K562 (cell line): ENCODE data around the gene CAMK2B. TPM values are rescaled to one million over a fixed set of nuclear protein-coding genes. Genes with fewer than 3 reads are reported as not detected.

Experiments used
- ATAC-seq: fragments of 200-7000 bp; cut with Tn5 transposase; 3 replicates; pipeline ENCODE4 v1.9.1; 2020; ENCODE audit warnings: moderate library complexity
- BruUV-seq: library from RNA; stranded (reverse); fragments of 400-500 nt; replicated peaks from 2 replicates; lab custom pipeline; 2021; lab: Mats Ljungman, UMichigan
- CTCF ChIA-PET: fragments of 300-600 bp; formaldehyde crosslinking; extraction: SDS; loops from one replicate; lab custom pipeline; 2021; ENCODE audit warnings: low intra/inter-chr PET ratio; lab: Yijun Ruan, JAX
- POLR2A ChIA-PET: fragments of 300-600, 350-650 bp; sonication (Branson Sonifier 250); formaldehyde crosslinking; extraction: SDS; loops from one replicate; lab custom pipeline; 2021; ENCODE audit warnings: antibody characterized with exemption, inconsistent platforms; lab: Yijun Ruan, JAX
- DNase-seq, 4 experiments: peaks; one replicate each; pipeline versions ENCODE4 v3.0.0 to v3.0.0-alpha.2; 2011 to 2018; ENCODE audit warnings: low spot score in 3 of 4, mixed read lengths in 3 of 4; ENCODE audit errors: extremely low read depth in 1 of 4
- FAIRE-seq: peaks from 2 replicates; lab custom pipeline; 2011; peaks lifted over from hg19 to GRCh38; lab: Jason Lieb, UNC
- H2AFZ ChIP-seq: 2 replicates; pipeline ENCODE4 v1.6.0; 2011; ENCODE audit warnings: low read depth, low read length, control low read depth, inconsistent platforms
- H3K27ac ChIP-seq: fragments of 200-600 bp; 3 replicates; pipeline ENCODE4 v1.8.0; 2011; ENCODE audit warnings: low read depth, mild to moderate bottlenecking, control low read depth, inconsistent platforms, low read length, moderate library complexity, mixed read lengths; ENCODE audit errors: extremely low read depth
- H3K27me3 ChIP-seq, 2 experiments: fragments of 300-600 bp in 1 of 2; 2 replicates in 1 of 2; 3 replicates in 1 of 2; pipeline versions ENCODE4 v1.6.0 to v1.8.0; 2011; ENCODE audit warnings: inconsistent platforms in 2 of 2, low read length in 2 of 2, mild to moderate bottlenecking in 1 of 2, mixed read lengths in 1 of 2, moderate library complexity in 1 of 2; ENCODE audit not compliant: control insufficient read depth in 2 of 2, insufficient read depth in 2 of 2
- H3K36me3 ChIP-seq: fragments of 300-600 bp; 3 replicates; pipeline ENCODE4 v1.8.0; 2011; ENCODE audit warnings: mild to moderate bottlenecking, low read length, inconsistent platforms; ENCODE audit not compliant: control insufficient read depth, insufficient read depth
- H3K4me1 ChIP-seq, 2 experiments: fragments of 200-600 bp in 1 of 2; replicated peaks in 1 of 2; 2 replicates in 1 of 2; 3 replicates in 1 of 2; pipeline versions ENCODE4 v1.5.1 to v1.8.0; 2011; ENCODE audit warnings: inconsistent platforms in 2 of 2, low read length in 2 of 2, mild to moderate bottlenecking in 1 of 2, mixed read lengths in 1 of 2, moderate library complexity in 1 of 2; ENCODE audit not compliant: control insufficient read depth in 2 of 2, insufficient read depth in 2 of 2
- H3K4me2 ChIP-seq: 2 replicates; pipeline ENCODE4 v1.6.1; 2011; ENCODE audit warnings: low read length, control low read depth, inconsistent platforms, mixed read lengths; ENCODE audit not compliant: insufficient read depth
- H3K4me3 ChIP-seq: fragments of 200-600 bp; sonication (generic), shearing (Covaris generic); 2 replicates; pipeline ENCODE4 v1.5.1; 2016; ENCODE audit warnings: control low read depth, inconsistent platforms
- H3K79me2 ChIP-seq: fragments of 200-600 bp; 3 replicates; pipeline ENCODE4 v1.8.0; 2011; ENCODE audit warnings: low read length, inconsistent platforms; ENCODE audit not compliant: control insufficient read depth, insufficient read depth
- H3K9ac ChIP-seq, 2 experiments: 2 replicates each; pipeline versions ENCODE4 v1.6.0 to v1.6.1; 2011; ENCODE audit warnings: low read depth in 2 of 2, low read length in 2 of 2, control low read depth in 1 of 2, inconsistent platforms in 1 of 2, mild to moderate bottlenecking in 1 of 2, mixed read lengths in 1 of 2; ENCODE audit not compliant: insufficient read depth in 1 of 2
- H3K9me1 ChIP-seq: one replicate; pipeline ENCODE4 v1.6.0; 2011; ENCODE audit warnings: inconsistent platforms, mild to moderate bottlenecking, low read length, moderate library complexity; ENCODE audit not compliant: control insufficient read depth, insufficient read depth
- H3K9me3 ChIP-seq: replicated peaks from 2 replicates; pipeline ENCODE4 v1.5.1; 2011; ENCODE audit warnings: low read depth, low read length, inconsistent platforms; ENCODE audit not compliant: control insufficient read depth, insufficient read depth
- H4K20me1 ChIP-seq: replicated peaks from 2 replicates; pipeline ENCODE4 v1.6.1; 2011; ENCODE audit warnings: low read length, inconsistent platforms, mixed read lengths; ENCODE audit not compliant: control insufficient read depth, insufficient read depth
- BMI1 ChIP-seq: fragments of 150-350 bp; IDR thresholded peaks from 2 replicates; pipeline ENCODE4 v1.6.1; 2014; ENCODE audit warnings: low read length
- CHAMP1 ChIP-seq: fragments of 450-650 bp; IDR thresholded peaks from 2 replicates; pipeline ENCODE4 v1.6.1; 2016; ENCODE audit warnings: mild to moderate bottlenecking
- EHMT2 ChIP-seq: fragments of 450-650 bp; IDR thresholded peaks from 2 replicates; pipeline ENCODE4 v1.6.1; 2018; ENCODE audit warnings: antibody characterized with exemption
- HES1 ChIP-seq: fragments of 450-650 bp; IDR thresholded peaks from 2 replicates; pipeline ENCODE4 v1.6.1; 2016; ENCODE audit warnings: low read depth, mild to moderate bottlenecking, moderate library complexity
- HIVEP1 ChIP-seq: fragments of 250-450 bp; sonication (Bioruptor Pico); IDR thresholded peaks from 2 replicates; pipeline ENCODE4 v1.4.0; 2020; ENCODE audit warnings: mild to moderate bottlenecking
- NFXL1 ChIP-seq: fragments of 450-650 bp; formaldehyde crosslinking; IDR thresholded peaks from 2 replicates; pipeline ENCODE4 v1.4.0; 2021; ENCODE audit warnings: mild to moderate bottlenecking
- POLR3A ChIP-seq: IDR thresholded peaks from 2 replicates; pipeline ENCODE4 v1.6.1; 2011; ENCODE audit warnings: borderline replicate concordance, mild to moderate bottlenecking, moderate library complexity; ENCODE audit not compliant: insufficient read length, insufficient read depth; ENCODE audit errors: extremely low read depth
- THAP7 ChIP-seq: fragments of 250-450 bp; sonication (Bioruptor Pico); IDR thresholded peaks from 2 replicates; pipeline ENCODE4 v1.5.0; 2021
- ZFP30 ChIP-seq: fragments of 250-450 bp; sonication (Bioruptor Pico); IDR thresholded peaks from 2 replicates; pipeline ENCODE4 v1.8.0; 2022; ENCODE audit warnings: moderate library complexity, mild to moderate bottlenecking, inconsistent platforms, borderline replicate concordance
- ZNF695 ChIP-seq: fragments of 450-650 bp; formaldehyde crosslinking; IDR thresholded peaks from 2 replicates; pipeline ENCODE4 v1.4.0; 2020; ENCODE audit warnings: mild to moderate bottlenecking, moderate library complexity
- whole genome bisulfite sequencing: fragments of 100-300 bp; shearing (Covaris generic); methylation state at CpG from one replicate; pipeline ENCODE4 v1.1.6; 2016; ENCODE audit warnings: low coverage, mixed read lengths; ENCODE audit not compliant: insufficient coverage; ENCODE audit errors: missing lambda C conversion rate; 5-methylcytosine and 5-hydroxymethylcytosine counted together
- in situ Hi-C: fragments of 300-500 bp; cut with MboI; formaldehyde crosslinking; loops from 4 replicates; pipeline ENCODE4 v1.15.0; 2018; ENCODE audit warnings: inconsistent platforms, mixed read lengths
- intact Hi-C: fragments of 100-400 bp; cut with micrococcal nuclease; formaldehyde crosslinking; loops from 2 replicates; pipeline ENCODE4 v1.14.2; 2022
- polyA plus RNA-seq, 8 experiments: library from polyadenylated mRNA; depleted of rRNA in 4 of 8; stranded (reverse) in 5 of 8; unstranded in 3 of 8; fragments of >200 nt; fragmentation: Nextera tagmentation in 2 of 8; fragmentation: Illumina TruSeq in 1 of 8; extraction: Ambion mirVana in 2 of 8; extraction: Trizol in 1 of 8; gene quantifications; 2 replicates each; pipeline versions ENCODE4 v1.2.1 to v1.2.3, GENCODE V29; 2011 to 2014; ENCODE audit warnings: inconsistent platforms in 1 of 8, missing spikeins in 1 of 8
- total RNA-seq, 7 experiments: library from RNA; depleted of rRNA in 6 of 7; stranded (reverse); fragments of >200 nt in 6 of 7; fragmentation: Illumina TruSeq in 2 of 7; extraction: Trizol in 2 of 7; gene quantifications; 2 replicates each; pipeline versions ENCODE4 v1.2.1 to v1.2.3, GENCODE V29; 2011 to 2021; ENCODE audit warnings: low replicate concordance in 1 of 7

Gene CAMK2B
- total and polyA plus RNA-seq, 9 of the 15 experiments (the other 6 are each of a cell fraction or from before 2014, with no cell fraction given): 0.04 to 0.09 (median 0.05) TPM; not detected in 4

GRCh38 chr7:44313016-44313415, 12.4 kb downstream of the CAMK2B start:
- no peaks in the 10 kb centered on the region for H3K36me3 ChIP-seq
- H3K4me3 ChIP-seq: no peak overlapping the region
- FAIRE-seq (no peak), DNase-seq (no peak), ATAC-seq (no peak)
- H3K27ac ChIP-seq: no peak overlapping the region
- no peaks in the 10 kb centered on the region for H3K9me1 ChIP-seq
- no peak overlapping the region for H3K4me2 ChIP-seq
- intact Hi-C loops (no loop called here), in situ Hi-C loops (no loop called here)
- H3K9ac ChIP-seq: no peak overlapping the region; a peak in 1 of 4 replicates
- no peak for TF ChIP-seq BMI1
- TF ChIP-seq EHMT2: no peak
- ChIA-PET POLR2A (no interaction called here), CTCF (no interaction called here)
- H4K20me1 ChIP-seq: 0 out of 2 replicates have a peak, but pooled peaks cover 3% of the 10 kb centered on the region
- H3K79me2 ChIP-seq: no peaks in the 10 kb centered on the region
- H3K9me3 ChIP-seq: no peaks in the 10 kb centered on the region
- BruUV-seq: no TSS peak
- H2AFZ ChIP-seq: no peak overlapping the region
- 10% methylated on average over 8 of the region's 8 CpGs for WGBS
- H3K4me1 ChIP-seq: peaks cover 0 to 17% of the 10 kb centered on the region in 2 experiments; a peak in 3 of 5 replicates
- peaks cover 4 to 34% of the 10 kb centered on the region in 2 experiments; a peak in 2 of 5 replicates for H3K27me3 ChIP-seq

GRCh38 chr7:44311561-44312495, 13.6 kb downstream of the CAMK2B start:
- CTCF ChIA-PET: no interaction called here
- POLR2A ChIA-PET: no interaction called here
- peaks cover 0 to 17% of the 10 kb centered on the region in 2 experiments; a peak in 3 of 5 replicates for H3K4me1 ChIP-seq
- DNase-seq: no peak
- FAIRE-seq: no peak
- no peak for ATAC-seq
- H3K4me2 ChIP-seq: no peak overlapping the region
- intact Hi-C loops (no loop called here), in situ Hi-C loops (no loop called here)
- no peaks in the 10 kb centered on the region for H3K79me2 ChIP-seq
- H3K9me3 ChIP-seq: no peaks in the 10 kb centered on the region
- H3K36me3 ChIP-seq: no peaks in the 10 kb centered on the region
- no TSS peak for BruUV-seq
- H3K9ac ChIP-seq: peak overlapping the region in 1 of 2 experiments; percentile 26; a peak in 1 of 4 replicates
- 0 out of 2 replicates have a peak, but pooled peaks cover 3% of the 10 kb centered on the region for H4K20me1 ChIP-seq
- no peaks in the 10 kb centered on the region for H3K9me1 ChIP-seq
- no peak overlapping the region for H3K4me3 ChIP-seq
- peaks cover 4 to 31% of the 10 kb centered on the region in 2 experiments; a peak in 2 of 5 replicates for H3K27me3 ChIP-seq
- 14% methylated on average over 10 of the region's 16 CpGs for WGBS
- H2AFZ ChIP-seq: no peak overlapping the region
- no peak overlapping the region for H3K27ac ChIP-seq
- TF ChIP-seq ZFP30 (CRISPR knock-in tag): no peak
- TF ChIP-seq HIVEP1 (CRISPR knock-in tag): no peak
- TF ChIP-seq ZNF695: no peak
- no peak for TF ChIP-seq POLR3A
- TF ChIP-seq NFXL1 (CRISPR knock-in tag): no peak
- no peak for TF ChIP-seq CHAMP1
- TF ChIP-seq THAP7 (CRISPR knock-in tag): no peak
- no peak for TF ChIP-seq HES1
